Suppressor macrophage treated with lipopolysaccharide for 1 hour (primary cell): ENCODE data around the gene ZRANB3.
"Not testable (repeated sequence)": the region's sequence is repeated elsewhere in the genome, so short reads cannot be mapped to it uniquely, and the experiment has no call there.

Experiments
- DNase-seq, 3 donors: peaks; one replicate each; pipeline ENCODE4 v3.0.0-alpha.2; 2020 to 2022

ZRANB3 gene

GRCh38 chr2:135169900-135170753, 360.9 kb downstream of the ZRANB3 start:
- no peak for DNase-seq

GRCh38 chr2:135168204-135168856, 362.7 kb downstream of the ZRANB3 start:
- DNase-seq, result no peak

GRCh38 chr2:135167273-135167672, 363.7 kb downstream of the ZRANB3 start:
- DNase-seq, result no peak

GRCh38 chr2:135164431-135164830, 366.6 kb downstream of the ZRANB3 start:
- no peak for DNase-seq

- no peak for DNase-seq
Measured at GRCh38 chr2:135163901-135164300, 367.1 kb downstream of the ZRANB3 start.

- DNase-seq, result no peak
Measured at GRCh38 chr2:135163306-135163705, 367.7 kb downstream of the ZRANB3 start.

- no peak for DNase-seq
Measured at GRCh38 chr2:135162786-135163185, 368.2 kb downstream of the ZRANB3 start.

GRCh38 chr2:135162377-135162776, 368.6 kb downstream of the ZRANB3 start:
- no peak for DNase-seq

- DNase-seq, result no peak
Measured at GRCh38 chr2:135159191-135159590, 371.8 kb downstream of the ZRANB3 start.

- no peak for DNase-seq
Measured at GRCh38 chr2:135157856-135158255, 373.2 kb downstream of the ZRANB3 start.

- DNase-seq, result no peak
Measured at GRCh38 chr2:135154962-135155361, 376.1 kb downstream of the ZRANB3 start.

- DNase-seq, result no peak
Measured at GRCh38 chr2:135152361-135152760, 378.7 kb downstream of the ZRANB3 start.

GRCh38 chr2:135151615-135152014, 379.4 kb downstream of the ZRANB3 start:
- no peak for DNase-seq

- peak in 1 of 3 donors; percentile 2 for DNase-seq
Measured at GRCh38 chr2:135150725-135151124, 380.3 kb downstream of the ZRANB3 start.

GRCh38 chr2:135149251-135149650, 381.8 kb downstream of the ZRANB3 start:
- DNase-seq, result no peak

- no peak for DNase-seq
Measured at GRCh38 chr2:135144343-135144742, 386.7 kb downstream of the ZRANB3 start.

- DNase-seq, result no peak
Measured at GRCh38 chr2:135142323-135142722, 388.7 kb downstream of the ZRANB3 start.

- no peak for DNase-seq
Measured at GRCh38 chr2:135140606-135141005, 390.4 kb downstream of the ZRANB3 start.

- no peak for DNase-seq
Measured at GRCh38 chr2:135132314-135132713, 398.7 kb downstream of the ZRANB3 start.

GRCh38 chr2:135130751-135131150, 400.3 kb downstream of the ZRANB3 start:
- no peak for DNase-seq

- DNase-seq, result no peak
Measured at GRCh38 chr2:135125940-135126339, 405.1 kb downstream of the ZRANB3 start.

GRCh38 chr2:135124924-135125886, 405.8 kb downstream of the ZRANB3 start:
- no peak for DNase-seq

- DNase-seq, result not testable (repeated sequence)
Measured at GRCh38 chr2:135121658-135122039, 409.4 kb downstream of the ZRANB3 start.
